ENCODE measurements around the gene IGSF21.

GRCh38 chr1:18161690-18162089 is 54.1 kb downstream of the IGSF21 start:
- no peak for TF ChIP-seq GATA2 (IDR thresholded peaks at IDR 0.05; ENCODE audit: low read depth, low read length)
- no peak for TF ChIP-seq GATA3 (IDR thresholded peaks at IDR 0.05; ENCODE audit: low read depth, low read length)

All from SH-SY5Y (cell line).